Measurements from ENCODE around the gene SLCO3A1. TPM values are rescaled to one million over a fixed set of nuclear protein-coding genes. Genes with fewer than 3 reads are reported as not detected.

The SLCO3A1 gene
- total RNA-seq, 1 donor, result 5.4 TPM

DNA sequence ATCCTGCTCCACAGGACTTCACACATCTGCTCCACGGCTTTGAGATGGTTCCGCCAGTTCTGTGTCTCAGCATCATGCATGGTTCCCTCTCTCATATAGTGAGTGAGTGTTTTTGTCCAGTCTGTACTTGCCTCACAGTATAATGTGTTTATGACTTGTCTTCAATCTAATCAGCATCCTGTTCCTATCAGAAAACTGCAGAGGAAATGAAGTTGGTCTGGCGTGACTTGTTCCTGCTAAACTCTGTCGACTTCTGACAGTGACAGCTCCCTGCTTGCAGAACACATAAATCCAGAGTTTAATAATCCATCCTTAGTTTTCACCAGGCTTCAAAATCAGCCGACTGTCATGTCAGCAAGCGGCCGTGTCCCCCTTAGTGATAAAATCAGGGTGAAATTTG lies 222.3 kb downstream of the SLCO3A1 start:
- Histone ChIP-seq H3K27ac (ENCODE audit: low read depth, low read length) (no peak overlapping the region), H3K27me3 (ENCODE audit: insufficient read depth, low read length) (no peaks in the 10 kb centered on the region), H4K20me1 (ENCODE audit: insufficient read depth, low read length) (peaks cover 2% of the 10 kb centered on the region), H3K36me3 (ENCODE audit: insufficient read depth, low read length) (no peaks in the 10 kb centered on the region), H2AFZ (ENCODE audit: low read length) (no peak overlapping the region), H3K4me3 (ENCODE audit: insufficient read depth, low read length) (no peak overlapping the region), H3K4me1 (ENCODE audit: insufficient read depth, low read length) (peaks cover 8% of the 10 kb centered on the region), H3K4me2 (ENCODE audit: insufficient read depth, low read length) (no peak overlapping the region), H3K9me3 (ENCODE audit: low read depth, low read length) (no peaks in the 10 kb centered on the region), H3K79me2 (ENCODE audit: insufficient read depth, low read length) (peaks cover 4% of the 10 kb centered on the region)
- no peak for TF ChIP-seq CTCF (IDR thresholded peaks at IDR 0.05; ENCODE audit: extremely low read depth, low read depth, low read length)
- no peak for DNase-seq (ENCODE audit: insufficient read length, low spot score, missing footprints)

DNA sequence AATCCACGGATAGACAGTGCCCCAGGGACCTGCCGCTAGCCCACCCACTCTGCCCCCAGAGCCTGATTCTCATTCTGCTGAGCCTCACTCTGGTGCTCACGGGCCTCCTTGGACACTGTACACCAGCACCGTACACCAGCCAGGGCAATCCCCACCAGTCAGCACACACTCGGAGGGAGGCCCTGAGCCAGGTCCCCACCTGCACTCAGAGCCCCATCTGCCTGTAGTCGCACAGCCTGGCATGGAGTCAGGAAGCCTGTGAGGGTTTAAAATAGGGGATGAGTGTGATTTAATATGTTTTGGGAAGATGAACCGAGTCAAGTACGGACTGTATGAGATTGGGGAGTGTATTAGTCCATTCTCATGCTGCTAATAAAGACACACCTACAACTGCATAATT lies 223.0 kb downstream of the SLCO3A1 start:
- peaks cover 8% of the 10 kb centered on the region for H3K4me1 ChIP-seq (ENCODE audit: insufficient read depth, low read length)
- no peak overlapping the region for H3K4me3 ChIP-seq (ENCODE audit: insufficient read depth, low read length)
- no peak overlapping the region for H3K4me2 ChIP-seq (ENCODE audit: insufficient read depth, low read length)
- no peaks in the 10 kb centered on the region for H3K36me3 ChIP-seq (ENCODE audit: insufficient read depth, low read length)
- peaks cover 2% of the 10 kb centered on the region for H4K20me1 ChIP-seq (ENCODE audit: insufficient read depth, low read length)
- no peak for DNase-seq (ENCODE audit: insufficient read length, low spot score, missing footprints)
- TF ChIP-seq CTCF (IDR thresholded peaks at IDR 0.05; ENCODE audit: extremely low read depth, low read depth, low read length), result no peak
- no peaks in the 10 kb centered on the region for H3K9me3 ChIP-seq (ENCODE audit: low read depth, low read length)
- H2AFZ ChIP-seq (ENCODE audit: low read length), result no peak overlapping the region
- H3K27me3 ChIP-seq (ENCODE audit: insufficient read depth, low read length), result no peaks in the 10 kb centered on the region
- peaks cover under 1% of the 10 kb centered on the region for H3K79me2 ChIP-seq (ENCODE audit: insufficient read depth, low read length)
- H3K27ac ChIP-seq (ENCODE audit: low read depth, low read length), result no peak overlapping the region

DNA sequence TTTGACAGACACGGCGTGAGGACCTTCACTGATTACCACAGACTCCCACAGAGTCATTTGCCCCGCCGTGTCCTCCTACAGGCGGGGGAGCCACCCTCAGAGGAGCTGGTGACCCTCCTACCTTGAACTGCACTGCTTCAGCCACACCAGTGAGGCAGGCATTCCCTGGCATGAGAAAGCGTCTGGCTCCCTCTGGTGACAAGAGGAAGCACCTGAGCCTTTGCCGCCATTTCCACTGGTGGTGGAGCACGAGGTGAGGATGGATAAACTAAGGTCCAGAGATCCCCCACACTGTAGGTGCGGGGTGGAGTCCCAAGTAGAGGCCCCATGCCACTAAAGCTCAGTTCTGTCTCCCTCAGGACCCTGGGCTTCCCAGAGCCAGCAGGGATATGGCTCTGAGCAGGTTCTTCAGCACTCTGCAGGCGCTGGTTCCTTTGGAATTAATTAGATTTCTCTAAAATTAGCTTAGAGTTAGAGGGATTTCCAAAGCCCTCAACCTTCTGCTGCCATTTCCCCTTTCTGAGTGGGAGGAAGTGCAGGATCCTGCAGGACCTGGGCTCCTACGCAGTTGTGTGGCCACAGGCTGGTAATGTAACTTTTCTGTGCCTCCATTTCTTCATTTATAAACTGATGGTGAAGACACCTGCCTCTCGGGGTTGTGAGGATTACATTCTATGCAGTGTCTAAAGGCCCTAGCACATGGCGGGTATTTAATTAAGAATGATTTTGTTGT lies 224.0 kb downstream of the SLCO3A1 start:
- H3K36me3 ChIP-seq (ENCODE audit: insufficient read depth, low read length), result no peaks in the 10 kb centered on the region

More for the DNA sequence above, 224.0 kb downstream of the SLCO3A1 start:
- H3K27ac ChIP-seq (ENCODE audit: low read depth, low read length), result no peak overlapping the region
- H3K9me3 ChIP-seq (ENCODE audit: low read depth, low read length), result no peaks in the 10 kb centered on the region
- peaks cover 8% of the 10 kb centered on the region for H3K4me1 ChIP-seq (ENCODE audit: insufficient read depth, low read length)
- H3K4me3 ChIP-seq (ENCODE audit: insufficient read depth, low read length), result no peak overlapping the region
- no peaks in the 10 kb centered on the region for H3K27me3 ChIP-seq (ENCODE audit: insufficient read depth, low read length)
- peaks cover 2% of the 10 kb centered on the region for H4K20me1 ChIP-seq (ENCODE audit: insufficient read depth, low read length)
- TF ChIP-seq CTCF (IDR thresholded peaks at IDR 0.05; ENCODE audit: extremely low read depth, low read depth, low read length), result peak; percentile 82
- H3K79me2 ChIP-seq (ENCODE audit: insufficient read depth, low read length), result no peaks in the 10 kb centered on the region
- H3K4me2 ChIP-seq (ENCODE audit: insufficient read depth, low read length), result no peak overlapping the region
- DNase-seq (ENCODE audit: insufficient read length, low spot score, missing footprints), result peak; percentile 93
- no peak overlapping the region for H2AFZ ChIP-seq (ENCODE audit: low read length)
